Hippocampal formation (tissue), 2 donors: ENCODE measurements around the gene CRB2.
"Not testable (repeated sequence)": the region's sequence is repeated elsewhere in the genome, so short reads cannot be mapped to it uniquely, and the experiment has no call there.

Source experiments
- DNase-seq, 2 donors: peaks; one replicate each; lab custom pipeline; 2025; lab: John Stamatoyannopoulos, UW

CRB2 gene

DNA sequence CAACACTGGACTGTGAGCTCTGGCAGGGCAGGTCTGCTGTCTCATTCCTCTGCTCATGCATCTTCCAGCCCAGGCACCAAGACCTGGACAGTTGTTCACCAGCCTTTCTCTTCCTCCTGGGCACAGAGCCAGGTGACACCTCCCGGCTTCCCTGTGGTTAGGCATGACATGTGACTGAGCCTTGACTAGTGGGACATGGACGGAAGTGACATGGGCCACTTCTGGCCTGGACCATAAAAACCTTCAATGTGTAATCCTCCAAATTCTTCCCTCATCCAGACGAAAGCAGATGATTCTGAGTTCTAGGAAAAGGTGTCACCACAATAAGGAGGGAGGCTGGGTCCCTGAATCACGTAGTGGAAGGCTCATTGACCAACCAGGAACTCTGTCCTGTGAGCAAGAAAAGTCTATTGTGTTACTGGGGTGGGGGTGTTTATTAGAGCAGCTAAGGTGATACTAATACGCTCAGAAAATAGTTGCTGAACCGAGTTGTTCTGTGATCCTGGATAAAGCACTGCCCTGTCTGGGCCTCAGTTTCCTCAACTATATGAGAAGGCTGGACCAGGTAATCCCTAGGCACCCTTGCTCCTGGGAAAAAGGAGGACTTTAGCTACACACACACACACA lies 26.6 kb upstream of the CRB2 start:
- DNase-seq, result no peak

GRCh38 chr9:123331346-123332060 lies 24.5 kb upstream of the CRB2 start:
- DNase-seq, result no peak

GRCh38 chr9:123333058-123333669 lies 22.8 kb upstream of the CRB2 start:
- DNase-seq, result not testable (repeated sequence)

DNA sequence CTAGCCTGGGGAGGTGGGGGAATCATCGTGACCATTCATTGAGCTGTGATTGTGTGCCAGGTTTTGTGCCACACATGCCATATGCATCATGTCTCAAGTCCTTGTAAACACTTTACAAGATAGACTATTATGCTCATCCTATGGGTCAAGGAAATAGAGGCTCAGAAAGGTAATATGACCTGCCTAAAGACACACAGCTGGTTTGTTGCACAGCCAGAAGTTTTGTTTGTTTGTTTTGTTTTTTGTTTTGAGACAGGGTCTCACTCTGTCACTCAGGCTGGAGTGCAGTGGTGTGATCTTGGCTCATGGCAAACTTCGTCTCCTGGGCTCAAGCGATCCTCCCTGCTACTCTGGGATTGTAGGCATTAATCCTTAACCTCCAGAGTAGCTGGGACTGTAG lies 21.4 kb upstream of the CRB2 start:
- DNase-seq, result no peak

GRCh38 chr9:123335193-123335985 lies 20.6 kb upstream of the CRB2 start:
- DNase-seq, result no peak

GRCh38 chr9:123335986-123336329 lies 20.0 kb upstream of the CRB2 start:
- DNase-seq, result no peak

- DNase-seq, result no peak
Observed at GRCh38 chr9:123336449-123336848, 19.5 kb upstream of the CRB2 start.

GRCh38 chr9:123336959-123337358 lies 19.0 kb upstream of the CRB2 start:
- no peak for DNase-seq

- DNase-seq, result no peak
Observed at GRCh38 chr9:123337971-123338370, 18.0 kb upstream of the CRB2 start.

GRCh38 chr9:123338710-123339665 lies 17.0 kb upstream of the CRB2 start:
- DNase-seq, result no peak

- DNase-seq, result no peak
Observed at GRCh38 chr9:123339666-123340510, 16.1 kb upstream of the CRB2 start.

GRCh38 chr9:123341816-123342215 lies 14.2 kb upstream of the CRB2 start:
- DNase-seq, result no peak

- no peak for DNase-seq
Observed at GRCh38 chr9:123342247-123342646, 13.8 kb upstream of the CRB2 start.

DNA sequence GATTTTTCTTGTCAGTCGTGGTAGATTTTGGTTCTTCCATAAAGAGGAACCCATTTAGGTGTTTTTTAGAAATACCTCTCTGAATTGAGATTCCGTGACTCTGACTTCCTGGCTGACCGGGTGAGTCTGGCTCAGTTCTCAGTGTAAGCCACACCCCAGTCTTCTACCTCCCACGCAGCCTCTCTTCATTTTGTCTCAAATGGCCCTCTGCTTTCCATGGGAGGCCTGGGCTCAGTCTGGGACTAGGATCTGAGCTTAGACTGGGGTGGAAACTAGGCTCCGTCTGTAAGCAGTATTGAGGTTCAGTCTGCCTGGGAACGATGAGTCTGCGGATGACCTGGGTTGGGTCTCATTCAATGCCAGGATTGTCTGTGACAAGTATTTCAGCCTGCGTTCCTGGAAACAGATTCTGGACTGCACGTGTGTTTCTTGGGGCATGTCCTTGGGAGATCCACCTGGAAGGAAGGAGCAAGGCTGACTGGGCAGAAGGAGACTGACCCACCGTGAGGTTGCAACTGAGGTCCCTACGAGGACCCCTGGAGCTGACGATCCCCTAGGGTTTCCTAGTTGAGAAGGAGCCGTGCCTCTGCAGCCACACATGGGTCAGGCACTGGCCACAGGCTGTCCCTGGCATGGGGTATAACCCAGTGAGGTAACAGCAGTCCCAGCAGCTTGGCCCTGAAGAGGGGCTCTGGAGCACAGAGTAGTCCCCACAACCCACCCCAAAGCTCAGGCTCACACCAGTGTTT lies 12.4 kb upstream of the CRB2 start:
- DNase-seq, result no peak

DNA sequence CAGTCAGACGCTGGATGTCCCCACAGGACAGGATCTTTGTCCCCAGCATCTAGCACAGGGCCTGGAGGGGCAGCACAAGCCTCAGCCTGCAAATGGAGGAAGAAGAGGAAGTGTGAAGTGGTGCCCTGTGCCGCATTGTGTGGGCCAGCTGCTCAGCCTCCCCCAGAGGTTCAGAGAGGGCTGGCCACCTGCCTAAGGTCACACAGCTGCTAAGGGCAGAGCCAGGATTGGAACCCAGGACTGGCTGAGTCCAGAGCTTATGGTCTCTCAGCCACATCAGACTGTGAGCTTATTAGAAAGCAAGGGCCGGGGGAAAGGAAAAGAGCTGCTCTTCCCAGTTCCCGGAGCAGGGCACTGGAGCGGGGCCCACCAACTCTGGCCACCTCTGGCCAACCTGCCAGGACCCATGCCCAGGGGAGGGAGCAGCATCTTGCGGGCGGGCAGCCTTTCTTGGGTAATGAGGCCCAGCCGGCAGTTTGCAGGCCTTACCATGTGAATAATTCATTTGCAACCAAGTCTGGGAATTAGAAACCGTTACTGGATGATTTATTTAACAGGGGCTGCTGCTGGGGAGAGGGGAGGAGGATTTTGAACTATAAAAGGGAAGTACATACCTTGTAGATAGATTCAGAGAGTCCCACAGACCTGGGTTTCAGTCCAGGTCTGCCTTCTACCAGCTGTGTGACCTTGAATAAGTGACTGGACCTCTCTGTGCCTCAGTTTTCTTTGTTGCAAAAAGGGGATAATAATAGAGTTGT lies 11.6 kb upstream of the CRB2 start:
- DNase-seq, result no peak

- DNase-seq, result no peak
Observed at GRCh38 chr9:123345567-123345955, 10.4 kb upstream of the CRB2 start.

- no peak for DNase-seq
Observed at GRCh38 chr9:123346026-123346425, 10.0 kb upstream of the CRB2 start.

DNA sequence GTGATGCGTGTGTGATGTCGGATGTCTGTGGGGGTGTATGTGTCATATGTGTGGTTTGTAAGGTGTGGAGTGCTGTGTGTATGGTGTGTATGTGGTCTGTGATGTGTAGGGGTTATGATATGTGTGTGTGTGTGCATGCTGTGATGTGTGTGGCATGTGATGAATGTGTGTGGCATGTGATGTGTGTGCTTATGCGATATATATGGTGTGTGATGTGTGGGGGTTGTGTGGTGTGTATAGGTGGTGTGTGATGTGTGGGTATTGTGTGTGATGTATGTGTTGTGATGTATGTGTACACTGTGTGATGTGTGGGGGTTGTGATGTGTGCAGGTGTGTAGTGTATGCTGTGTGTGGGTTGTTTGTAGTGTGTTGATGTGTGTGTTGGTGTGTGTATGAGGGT lies 9.2 kb upstream of the CRB2 start:
- DNase-seq, result no peak
